Neuronal stem cell (in vitro differentiated cells): ENCODE data around the gene TMA7B.

Experiments
- DNase-seq: peaks from one replicate; pipeline ENCODE4 v3.0.0-alpha.2; 2013; ENCODE audit warnings: low spot score
- H2AFZ ChIP-seq: one replicate; pipeline ENCODE4 v1.6.1; 2013; ENCODE audit warnings: mild to moderate bottlenecking, low read length, inconsistent platforms
- H2AK5ac ChIP-seq: 2 replicates; pipeline ENCODE4 v1.6.1; 2013; ENCODE audit warnings: low read depth, mild to moderate bottlenecking, inconsistent platforms, low read length, moderate library complexity, mixed read lengths
- H2BK120ac ChIP-seq: 2 replicates; pipeline ENCODE4 v1.6.1; 2013; ENCODE audit warnings: low read depth, mild to moderate bottlenecking, inconsistent platforms, low read length, moderate library complexity, mixed read lengths
- H2BK12ac ChIP-seq: one replicate; pipeline ENCODE4 v1.6.1; 2013; ENCODE audit warnings: low read length, inconsistent platforms
- H2BK15ac ChIP-seq: 2 replicates; pipeline ENCODE4 v1.6.1; 2013; ENCODE audit warnings: mild to moderate bottlenecking, low read length, inconsistent platforms, mixed read lengths
- H2BK5ac ChIP-seq: one replicate; pipeline ENCODE4 v1.6.1; 2013; ENCODE audit warnings: inconsistent platforms, mild to moderate bottlenecking, low read length, moderate library complexity
- H3K14ac ChIP-seq: one replicate; pipeline ENCODE4 v1.6.1; 2013; ENCODE audit warnings: low read length, inconsistent platforms
- H3K18ac ChIP-seq: 2 replicates; pipeline ENCODE4 v1.6.1; 2013; ENCODE audit warnings: low read length, inconsistent platforms
- H3K23ac ChIP-seq: 2 replicates; pipeline ENCODE4 v1.6.1; 2013; ENCODE audit warnings: low read depth, mild to moderate bottlenecking, mixed read lengths, low read length, inconsistent platforms; ENCODE audit not compliant: poor library complexity
- H3K27ac ChIP-seq: replicated peaks from 3 replicates; pipeline ENCODE4 v1.5.1; 2013; ENCODE audit warnings: low read length, inconsistent platforms
- H3K27me3 ChIP-seq, 3 experiments: 2 replicates each; pipeline ENCODE4 v1.6.1; 2013; ENCODE audit warnings: low read length in 3 of 3, mild to moderate bottlenecking in 2 of 3, inconsistent platforms in 1 of 3, low read depth in 1 of 3, mixed read lengths in 1 of 3, moderate library complexity in 1 of 3; ENCODE audit not compliant: control insufficient read depth in 3 of 3, insufficient read depth in 3 of 3
- H3K36me3 ChIP-seq, 2 donors: replicated peaks in 1 of 2; 2 replicates each; pipeline ENCODE4 v1.6.1; 2013; ENCODE audit warnings: low read length in 2 of 2; ENCODE audit not compliant: control insufficient read depth in 2 of 2, insufficient read depth in 2 of 2
- H3K4ac ChIP-seq: 2 replicates; pipeline ENCODE4 v1.6.1; 2013; ENCODE audit warnings: inconsistent platforms, mild to moderate bottlenecking, low read length, moderate library complexity
- H3K4me1 ChIP-seq, 2 donors: 1 replicate in 1 of 2; 2 replicates in 1 of 2; pipeline ENCODE4 v1.6.1; 2013; ENCODE audit warnings: low read length in 2 of 2, low read depth in 1 of 2; ENCODE audit not compliant: control insufficient read depth in 2 of 2, insufficient read depth in 1 of 2
- H3K4me2 ChIP-seq: one replicate; pipeline ENCODE4 v1.6.1; 2013; ENCODE audit warnings: mild to moderate bottlenecking, low read length, inconsistent platforms; ENCODE audit not compliant: insufficient read depth, poor library complexity, severe bottlenecking
- H3K4me3 ChIP-seq, 2 donors: 2 replicates each; pipeline ENCODE4 v1.5.1; 2013; ENCODE audit warnings: low read length in 2 of 2, mild to moderate bottlenecking in 2 of 2, inconsistent platforms in 1 of 2, moderate library complexity in 1 of 2
- H3K79me1 ChIP-seq: one replicate; pipeline ENCODE4 v1.6.1; 2013; ENCODE audit warnings: low read depth, mild to moderate bottlenecking, inconsistent platforms, low read length, moderate library complexity
- H3K9ac ChIP-seq: one replicate; pipeline ENCODE4 v1.6.1; 2013; ENCODE audit warnings: mild to moderate bottlenecking, low read depth, low read length, inconsistent platforms; ENCODE audit not compliant: poor library complexity
- H3K9me3 ChIP-seq, 2 donors: replicated peaks in 1 of 2; 2 replicates each; pipeline versions ENCODE3 to v1.6.1; 2013; ENCODE audit warnings: low read length in 2 of 2, mild to moderate bottlenecking in 2 of 2, inconsistent platforms in 1 of 2, low read depth in 1 of 2, mixed read lengths in 1 of 2, moderate library complexity in 1 of 2; ENCODE audit not compliant: control insufficient read depth in 2 of 2, insufficient read depth in 1 of 2
- H4K8ac ChIP-seq: one replicate; pipeline ENCODE4 v1.6.1; 2013; ENCODE audit warnings: low read depth, mild to moderate bottlenecking, inconsistent platforms, low read length, moderate library complexity
- H4K91ac ChIP-seq: one replicate; pipeline ENCODE4 v1.6.1; 2013; ENCODE audit warnings: low read length, low read depth, mild to moderate bottlenecking, inconsistent platforms; ENCODE audit not compliant: poor library complexity
- WGBS, 2 donors: extraction: QIAGEN DNeasy Blood & Tissue Kit; methylation state at CpG; one replicate each; pipeline ENCODE4 v1.1.7; 2013; ENCODE audit warnings: missing lambda C conversion rate in 2 of 2, mixed read lengths in 1 of 2; ENCODE audit not compliant: insufficient read length in 2 of 2, insufficient replicate concordance in 1 of 2; ENCODE audit errors: extremely low coverage in 2 of 2; 5-methylcytosine and 5-hydroxymethylcytosine counted together

The TMA7B gene

GRCh38 chr22:39958949-39959639 lies 1.1 kb upstream of the TMA7B start:
- Histone ChIP-seq H3K27me3 (peaks cover 0 to 20% (median 0%) of the 10 kb centered on the region in 3 experiments), H3K4ac (no peak overlapping the region), H3K79me1 (no peaks in the 10 kb centered on the region), H4K91ac (no peak overlapping the region), H3K9ac (no peak overlapping the region), H3K36me3 (no peaks in the 10 kb centered on the region), H3K27ac (no peak overlapping the region), H2BK12ac (no peak overlapping the region), H3K14ac (no peak overlapping the region), H2BK5ac (no peak overlapping the region), H2BK120ac (no peak overlapping the region), H4K8ac (no peak overlapping the region), H3K4me2 (no peak overlapping the region), H3K4me3 (no peak overlapping the region), H2BK15ac (no peak overlapping the region), H3K4me1 (peaks cover 0 to 7% of the 10 kb centered on the region in 2 donors), H3K9me3 (no peaks in the 10 kb centered on the region), H2AFZ (peak overlapping the region; percentile 67), H3K18ac (peak overlapping the region; percentile 32), H2AK5ac (no peak overlapping the region), H3K23ac (no peak overlapping the region)
- WGBS, 2 donors = no CpG with 5 or more reads among the region's 11 CpGs
- DNase-seq = no peak

- no peak overlapping the region for H3K27ac ChIP-seq
- H3K4me3 ChIP-seq = no peak overlapping the region
- no peak for DNase-seq
- H3K23ac ChIP-seq = no peak overlapping the region
- H2BK5ac ChIP-seq = no peak overlapping the region
- H2AK5ac ChIP-seq = no peak overlapping the region
- no peak overlapping the region for H3K4me2 ChIP-seq
- no peak overlapping the region for H4K91ac ChIP-seq
- H4K8ac ChIP-seq = no peak overlapping the region
- H3K36me3 ChIP-seq = no peaks in the 10 kb centered on the region
- peaks cover 0 to 7% of the 10 kb centered on the region in 2 donors for H3K4me1 ChIP-seq
- no peak overlapping the region for H2BK12ac ChIP-seq
- no peak overlapping the region for H3K18ac ChIP-seq
- no peak overlapping the region for H2BK15ac ChIP-seq
- no peak overlapping the region for H3K4ac ChIP-seq
- H3K79me1 ChIP-seq = no peaks in the 10 kb centered on the region
- no peak overlapping the region for H3K14ac ChIP-seq
- H2BK120ac ChIP-seq = no peak overlapping the region
- H3K9me3 ChIP-seq = no peaks in the 10 kb centered on the region
- H2AFZ ChIP-seq = no peak overlapping the region
- H3K27me3 ChIP-seq = peaks cover 0 to 20% (median 0%) of the 10 kb centered on the region in 3 experiments
- no peak overlapping the region for H3K9ac ChIP-seq
- WGBS, 2 donors = no CpG with 5 or more reads among the region's 13 CpGs
These were observed 872 bp downstream of the TMA7B start for GRCh38 chr22:39960791-39961746.

DNA sequence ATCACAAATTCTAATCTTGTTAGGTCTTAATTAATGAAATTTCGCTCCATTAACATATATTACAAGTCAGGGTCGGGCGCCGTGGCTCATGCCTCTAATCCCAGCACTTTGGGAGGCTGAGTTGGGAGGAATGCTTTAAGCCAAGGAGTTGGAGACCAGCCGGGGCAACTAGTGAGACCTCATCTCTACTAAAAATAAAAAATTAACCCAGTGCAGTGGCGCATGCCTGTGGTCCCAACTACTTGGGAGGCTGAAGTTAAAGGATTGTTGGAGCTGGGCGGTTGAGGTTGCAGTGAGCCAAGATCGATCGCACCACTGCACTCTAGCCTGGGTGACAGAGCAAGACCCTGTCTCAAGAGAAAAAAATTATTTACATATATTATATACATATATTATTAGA lies 1.9 kb downstream of the TMA7B start:
- Histone ChIP-seq H3K27me3 (peaks cover 0 to 25% (median 0%) of the 10 kb centered on the region in 3 experiments), H3K4ac (no peak overlapping the region), H2BK5ac (no peak overlapping the region), H2AK5ac (no peak overlapping the region), H4K8ac (no peak overlapping the region), H3K4me1 (peaks cover 0 to 7% of the 10 kb centered on the region in 2 donors), H3K23ac (no peak overlapping the region), H3K27ac (no peak overlapping the region), H2BK12ac (no peak overlapping the region), H2AFZ (no peak overlapping the region), H3K18ac (no peak overlapping the region), H3K9me3 (no peaks in the 10 kb centered on the region), H2BK120ac (no peak overlapping the region), H3K79me1 (no peaks in the 10 kb centered on the region), H3K4me3 (no peak overlapping the region), H4K91ac (no peak overlapping the region), H3K36me3 (no peaks in the 10 kb centered on the region), H3K4me2 (no peak overlapping the region), H2BK15ac (no peak overlapping the region), H3K14ac (no peak overlapping the region), H3K9ac (no peak overlapping the region)
- no peak for DNase-seq
- no CpG with 5 or more reads among the region's 9 CpGs for WGBS, 2 donors

- H3K27me3 ChIP-seq = peaks cover 0 to 11% (median 0%) of the 10 kb centered on the region in 3 experiments
- no peak overlapping the region for H2BK12ac ChIP-seq
- no peak for DNase-seq
- H2BK120ac ChIP-seq = no peak overlapping the region
- no peak overlapping the region for H2AK5ac ChIP-seq
- no peak overlapping the region for H2AFZ ChIP-seq
- no peaks in the 10 kb centered on the region for H3K79me1 ChIP-seq
- no CpG with 5 or more reads among the region's 5 CpGs for WGBS, 2 donors
- H3K27ac ChIP-seq = no peak overlapping the region
- no peak overlapping the region for H3K4me2 ChIP-seq
- no peak overlapping the region for H3K4ac ChIP-seq
- no peak overlapping the region for H2BK5ac ChIP-seq
- H3K23ac ChIP-seq = no peak overlapping the region
- no peak overlapping the region for H4K91ac ChIP-seq
- no peak overlapping the region for H2BK15ac ChIP-seq
- H3K36me3 ChIP-seq = no peaks in the 10 kb centered on the region
- peaks cover 0 to 11% of the 10 kb centered on the region in 2 donors for H3K4me1 ChIP-seq
- no peak overlapping the region for H3K18ac ChIP-seq
- H4K8ac ChIP-seq = no peak overlapping the region
- H3K9me3 ChIP-seq = no peaks in the 10 kb centered on the region
- H3K9ac ChIP-seq = no peak overlapping the region
- H3K14ac ChIP-seq = no peak overlapping the region
- H3K4me3 ChIP-seq = no peak overlapping the region
These were observed 5.6 kb downstream of the TMA7B start for GRCh38 chr22:39965748-39966147.
